ENCODE measurements around the gene ZNF221.
A peak's percentile ranks its signal among the peaks of the same experiment; 100 is the strongest.

ZNF221 gene

DNA sequence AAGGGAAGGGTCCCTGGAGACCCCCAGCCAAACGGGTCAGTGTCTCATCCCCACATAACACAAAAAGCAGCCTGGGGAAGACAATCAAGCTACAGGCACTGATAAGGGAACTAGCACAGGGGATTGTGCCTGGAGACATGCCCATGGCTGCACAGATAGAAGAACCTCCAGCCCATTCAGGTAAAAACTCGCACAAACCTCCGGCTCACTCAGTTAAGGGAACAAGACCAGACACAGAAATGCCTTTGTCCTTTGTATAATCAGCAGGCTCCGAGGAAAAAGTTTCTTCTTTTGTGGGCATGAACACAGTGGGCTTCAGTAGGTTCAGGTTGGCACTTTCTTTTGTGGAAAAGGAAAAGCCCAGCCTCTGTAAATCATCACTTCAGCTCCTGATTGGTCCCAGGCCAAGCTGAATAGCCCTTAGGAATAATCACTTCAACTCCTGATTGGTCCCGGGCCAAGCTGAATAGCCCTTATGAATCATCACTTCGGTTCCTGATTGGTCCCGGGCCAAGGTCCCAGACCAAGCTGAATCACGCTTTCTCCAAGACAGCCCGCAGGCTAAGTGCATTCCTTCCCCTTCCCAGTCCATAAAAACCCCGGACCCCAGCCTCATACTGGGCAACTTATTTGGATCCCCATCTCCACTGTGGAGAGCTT is 46.7 kb downstream of the ZNF221 start:
- peaks cover 6% of the 10 kb centered on the region for H3K79me2 ChIP-seq (ENCODE audit: insufficient read depth, low read length)
- no peak overlapping the region for H3K4me3 ChIP-seq (ENCODE audit: low read depth in 1 of 2, low read length in 2 of 2)
- peaks cover 50% of the 10 kb centered on the region for H3K36me3 ChIP-seq (ENCODE audit: insufficient read depth, low read length)
- H3K4me2 ChIP-seq (ENCODE audit: insufficient read depth, low read length) = no peak overlapping the region
- ATAC-seq (ENCODE audit: insufficient read depth, low read depth) (no peak), DNase-seq (no peak)
- no peak overlapping the region for H3K27ac ChIP-seq (ENCODE audit: low read length)
- peaks cover 9% of the 10 kb centered on the region for H3K4me1 ChIP-seq (ENCODE audit: insufficient read depth, low read length)
- no peaks in the 10 kb centered on the region for H3K27me3 ChIP-seq (ENCODE audit: insufficient read depth, low read length, poor library complexity)
- TF ChIP-seq, protein P1, sequence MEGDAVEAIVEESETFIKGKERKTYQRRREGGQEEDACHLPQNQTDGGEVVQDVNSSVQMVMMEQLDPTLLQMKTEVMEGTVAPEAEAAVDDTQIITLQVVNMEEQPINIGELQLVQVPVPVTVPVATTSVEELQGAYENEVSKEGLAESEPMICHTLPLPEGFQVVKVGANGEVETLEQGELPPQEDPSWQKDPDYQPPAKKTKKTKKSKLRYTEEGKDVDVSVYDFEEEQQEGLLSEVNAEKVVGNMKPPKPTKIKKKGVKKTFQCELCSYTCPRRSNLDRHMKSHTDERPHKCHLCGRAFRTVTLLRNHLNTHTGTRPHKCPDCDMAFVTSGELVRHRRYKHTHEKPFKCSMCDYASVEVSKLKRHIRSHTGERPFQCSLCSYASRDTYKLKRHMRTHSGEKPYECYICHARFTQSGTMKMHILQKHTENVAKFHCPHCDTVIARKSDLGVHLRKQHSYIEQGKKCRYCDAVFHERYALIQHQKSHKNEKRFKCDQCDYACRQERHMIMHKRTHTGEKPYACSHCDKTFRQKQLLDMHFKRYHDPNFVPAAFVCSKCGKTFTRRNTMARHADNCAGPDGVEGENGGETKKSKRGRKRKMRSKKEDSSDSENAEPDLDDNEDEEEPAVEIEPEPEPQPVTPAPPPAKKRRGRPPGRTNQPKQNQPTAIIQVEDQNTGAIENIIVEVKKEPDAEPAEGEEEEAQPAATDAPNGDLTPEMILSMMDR (IDR thresholded peaks at IDR 0.05; ENCODE audit: borderline replicate concordance, extremely low read depth, low read length, poor library complexity, severe bottlenecking) = no peak
- TF ChIP-seq EZH2 (IDR thresholded peaks at IDR 0.05; ENCODE audit: borderline replicate concordance, low read depth, low read length, severe bottlenecking) = no peak
- H4K20me1 ChIP-seq (ENCODE audit: insufficient read depth, low read length) = no peaks in the 10 kb centered on the region
- no peak overlapping the region for H2AFZ ChIP-seq (ENCODE audit: low read depth, low read length)
- H3K9ac ChIP-seq (ENCODE audit: low read depth, low read length) = no peak overlapping the region
- H3K9me3 ChIP-seq (ENCODE audit: insufficient read depth, low read length, severe bottlenecking) = no peaks in the 10 kb centered on the region

DNA sequence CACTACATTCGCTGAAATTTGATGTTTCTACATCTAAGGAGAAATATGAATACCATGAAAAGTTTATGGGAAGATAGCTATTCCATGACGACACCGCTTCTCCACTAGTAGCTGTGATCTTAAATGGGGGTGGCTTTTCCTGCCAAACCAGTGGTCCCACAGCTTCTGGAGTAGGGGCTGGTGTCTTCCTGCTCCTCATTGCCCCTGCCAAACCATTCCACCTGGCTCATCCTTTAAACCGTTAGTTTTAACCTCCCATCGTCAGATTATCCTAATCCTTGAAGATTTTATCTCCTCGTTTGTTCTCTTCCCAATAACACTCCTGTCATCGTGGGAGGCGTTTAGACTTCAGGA is 51.2 kb downstream of the ZNF221 start:
- H3K4me2 ChIP-seq (ENCODE audit: insufficient read depth, low read length) = peak overlapping the region; percentile 92
- ATAC-seq (ENCODE audit: insufficient read depth, low read depth) (no peak), DNase-seq (no peak)
- H3K4me3 ChIP-seq (ENCODE audit: low read depth in 1 of 2, low read length in 2 of 2) = peak overlapping the region; percentile 92 to 95
- no peaks in the 10 kb centered on the region for H4K20me1 ChIP-seq (ENCODE audit: insufficient read depth, low read length)
- no peaks in the 10 kb centered on the region for H3K27me3 ChIP-seq (ENCODE audit: insufficient read depth, low read length, poor library complexity)
- peaks cover 3% of the 10 kb centered on the region for H3K9me3 ChIP-seq (ENCODE audit: insufficient read depth, low read length, severe bottlenecking)
- TF ChIP-seq EZH2 (IDR thresholded peaks at IDR 0.05; ENCODE audit: borderline replicate concordance, low read depth, low read length, severe bottlenecking) = no peak
- TF ChIP-seq, protein P1 (IDR thresholded peaks at IDR 0.05; ENCODE audit: borderline replicate concordance, extremely low read depth, low read length, poor library complexity, severe bottlenecking) = no peak
- H3K79me2 ChIP-seq (ENCODE audit: insufficient read depth, low read length) = peaks cover 32% of the 10 kb centered on the region
- peak overlapping the region; percentile 100 for H2AFZ ChIP-seq (ENCODE audit: low read depth, low read length)
- H3K36me3 ChIP-seq (ENCODE audit: insufficient read depth, low read length) = peaks cover 17% of the 10 kb centered on the region
- H3K27ac ChIP-seq (ENCODE audit: low read length) = peak overlapping the region; percentile 96
- peak overlapping the region; percentile 82 for H3K9ac ChIP-seq (ENCODE audit: low read depth, low read length)
- peaks cover 21% of the 10 kb centered on the region for H3K4me1 ChIP-seq (ENCODE audit: insufficient read depth, low read length)

DNA sequence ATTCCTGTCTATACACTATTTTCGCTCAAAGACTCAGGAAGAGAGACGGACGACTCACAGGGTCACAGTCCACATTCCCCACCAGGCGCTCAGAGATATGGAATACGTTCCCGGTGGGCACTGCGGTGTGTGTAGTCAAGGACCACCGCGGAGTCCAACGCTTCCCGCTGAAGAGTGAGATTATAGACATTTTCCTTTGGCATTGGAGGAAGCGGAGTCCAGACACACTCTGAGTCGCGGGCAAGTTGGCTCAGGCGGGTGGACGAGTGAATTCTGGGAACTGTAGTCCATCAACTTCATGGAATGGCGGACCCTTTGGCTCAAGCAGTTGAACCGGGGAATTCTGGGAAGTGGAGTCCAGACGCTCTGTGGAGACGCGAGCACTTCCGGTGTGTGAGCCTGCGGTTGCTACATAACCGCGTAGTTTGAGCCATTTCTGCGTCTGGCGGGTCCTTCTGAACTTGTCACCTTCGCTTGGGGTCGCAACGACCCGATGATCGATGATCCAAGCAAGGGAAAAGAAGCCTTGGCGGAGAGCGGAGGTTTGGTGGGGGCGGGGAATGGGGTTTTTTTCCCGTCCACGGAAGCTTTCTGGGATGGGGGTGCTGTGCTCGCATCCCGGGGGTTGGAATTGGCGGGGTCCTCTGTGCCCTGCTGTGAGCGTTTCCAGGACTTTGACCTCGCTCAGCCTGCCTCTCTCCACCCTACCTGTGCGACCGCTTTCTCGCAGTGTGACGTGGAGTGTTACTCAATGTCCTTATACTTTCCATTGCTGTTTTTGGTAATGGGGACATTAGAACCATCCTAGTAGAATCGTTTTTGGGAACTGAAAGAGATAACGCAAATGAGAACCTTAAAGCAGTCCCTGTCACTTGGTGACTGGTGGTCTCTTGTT is 51.8 kb downstream of the ZNF221 start, which contains the start of gene ZNF230:
Gene ZNF230, plus strand, starts transcription at position 392 of the 895 bp plus-strand sequence. CDS start 4,122 bp downstream, outside the sequence.
- Histone ChIP-seq H3K27me3 (ENCODE audit: insufficient read depth, low read length, poor library complexity) (no peaks in the 10 kb centered on the region), H3K27ac (ENCODE audit: low read length) (peak within 1 kb of the TSS; percentile 96), H2AFZ (ENCODE audit: low read depth, low read length) (peak within 1 kb of the TSS; percentile 100), H3K4me2 (ENCODE audit: insufficient read depth, low read length) (peak within 1 kb of the TSS; percentile 92), H3K79me2 (ENCODE audit: insufficient read depth, low read length) (peaks cover 35% of the 10 kb centered on the region), H3K36me3 (ENCODE audit: insufficient read depth, low read length) (peaks cover 17% of the 10 kb centered on the region), H3K9ac (ENCODE audit: low read depth, low read length) (peak within 1 kb of the TSS; percentile 82), H3K9me3 (ENCODE audit: insufficient read depth, low read length, severe bottlenecking) (peaks cover 9% of the 10 kb centered on the region), H4K20me1 (ENCODE audit: insufficient read depth, low read length) (no peaks in the 10 kb centered on the region), H3K4me3 (ENCODE audit: low read depth in 1 of 2, low read length in 2 of 2) (peak within 1 kb of the TSS; percentile 92 to 95), H3K4me1 (ENCODE audit: insufficient read depth, low read length) (peaks cover 21% of the 10 kb centered on the region)
- DNase-seq (peak; percentile 92), ATAC-seq (ENCODE audit: insufficient read depth, low read depth) (peak; percentile 97)
- TF ChIP-seq EZH2 (IDR thresholded peaks at IDR 0.05; ENCODE audit: borderline replicate concordance, low read depth, low read length, severe bottlenecking) = no peak
- TF ChIP-seq, protein P1 (IDR thresholded peaks at IDR 0.05; ENCODE audit: borderline replicate concordance, extremely low read depth, low read length, poor library complexity, severe bottlenecking) = no peak

All from DND-41 (cell line).